IMR-90 (cell line): Measurements from ENCODE around the gene GALNT9. TPM values are rescaled to one million over a fixed set of nuclear protein-coding genes. Genes with fewer than 3 reads are reported as not detected.

ENCODE experiments used
- ATAC-seq: fragments of 200-7000 bp; cut with Tn5 transposase; 2 replicates; pipeline ENCODE4 v1.9.1; 2020; ENCODE audit warnings: low read depth, mild to moderate bottlenecking, moderate library complexity
- BruUV-seq: library from RNA; stranded (reverse); fragments of 400-500 nt; replicated peaks from 2 replicates; lab custom pipeline; 2021; lab: Mats Ljungman, UMichigan
- CTCF ChIA-PET: fragments of 300-600 bp; formaldehyde crosslinking; extraction: SDS; loops from one replicate; lab custom pipeline; 2021; ENCODE audit warnings: antibody characterized with exemption; lab: Yijun Ruan, JAX
- POLR2A ChIA-PET: fragments of 300-600 bp; sonication (Branson Sonifier 250); formaldehyde crosslinking; loops from one replicate; lab custom pipeline; 2022; ENCODE audit warnings: antibody characterized with exemption; ENCODE audit not compliant: unreplicated experiment; lab: Charles Lee
- DNase-seq: peaks from one replicate; pipeline ENCODE4 v3.0.0; 2013
- H2AFZ ChIP-seq: replicated peaks from 2 replicates; pipeline ENCODE3; 2013; ENCODE audit warnings: low read length, mild to moderate bottlenecking; ENCODE audit not compliant: poor library complexity
- H2AK5ac ChIP-seq: 2 replicates; pipeline ENCODE4 v1.6.1; 2013; ENCODE audit warnings: low read depth, low read length, inconsistent platforms
- H2AK9ac ChIP-seq: replicated peaks from 2 replicates; pipeline ENCODE3; 2013; ENCODE audit warnings: mild to moderate bottlenecking, low read depth, low read length, moderate library complexity; ENCODE audit not compliant: poor library complexity
- H2BK120ac ChIP-seq: 2 replicates; pipeline ENCODE4 v1.6.1; 2013; ENCODE audit warnings: low read depth, low read length, inconsistent platforms
- H2BK15ac ChIP-seq: 3 replicates; pipeline ENCODE4 v1.6.1; 2013; ENCODE audit warnings: low read depth, low read length, inconsistent platforms
- H2BK20ac ChIP-seq: 2 replicates; pipeline ENCODE4 v1.6.1; 2013; ENCODE audit warnings: low read depth, mild to moderate bottlenecking, inconsistent platforms, low read length, moderate library complexity
- H2BK5ac ChIP-seq: 2 replicates; pipeline ENCODE4 v1.6.1; 2013; ENCODE audit warnings: mild to moderate bottlenecking, low read depth, low read length, inconsistent platforms; ENCODE audit not compliant: poor library complexity, severe bottlenecking
- H3K14ac ChIP-seq: replicated peaks from 2 replicates; pipeline ENCODE4 v1.6.1; 2013; ENCODE audit warnings: low read depth, low read length, inconsistent platforms
- H3K18ac ChIP-seq: 2 replicates; pipeline ENCODE4 v1.6.1; 2013; ENCODE audit warnings: low read depth, low read length, control low read depth
- H3K23ac ChIP-seq: 2 replicates; pipeline ENCODE4 v1.6.1; 2013; ENCODE audit warnings: low read depth, low read length, inconsistent platforms
- H3K27ac ChIP-seq: 2 replicates; pipeline ENCODE4 v1.5.1; 2013; ENCODE audit warnings: mild to moderate bottlenecking, control low read depth, low read length; ENCODE audit not compliant: insufficient read depth
- H3K27me3 ChIP-seq: 2 replicates; pipeline ENCODE4 v1.6.1; 2013; ENCODE audit warnings: low read length; ENCODE audit not compliant: control insufficient read depth, insufficient read depth
- H3K36me3 ChIP-seq: 2 replicates; pipeline ENCODE4 v1.6.1; 2013; ENCODE audit warnings: low read length, mixed read lengths; ENCODE audit not compliant: control insufficient read depth, insufficient read depth
- H3K4ac ChIP-seq: 2 replicates; pipeline ENCODE4 v1.6.1; 2013; ENCODE audit warnings: low read depth, low read length, inconsistent platforms
- H3K4me1 ChIP-seq: 2 replicates; pipeline ENCODE4 v1.6.1; 2013; ENCODE audit warnings: low read length, mixed read lengths; ENCODE audit not compliant: control insufficient read depth, insufficient read depth
- H3K4me2 ChIP-seq: 2 replicates; pipeline ENCODE4 v1.6.1; 2013; ENCODE audit warnings: low read depth, mild to moderate bottlenecking, control low read depth, low read length, moderate library complexity
- H3K4me3 ChIP-seq: 2 replicates; pipeline ENCODE4 v1.5.1; 2013; ENCODE audit warnings: low read depth, mild to moderate bottlenecking, control low read depth, low read length, moderate library complexity; ENCODE audit not compliant: insufficient read depth
- H3K56ac ChIP-seq: 2 replicates; pipeline ENCODE4 v1.6.1; 2013; ENCODE audit warnings: low read length, inconsistent platforms; ENCODE audit not compliant: insufficient read depth; ENCODE audit errors: extremely low read depth
- H3K79me1 ChIP-seq, 2 experiments: 2 replicates each; pipeline ENCODE4 v1.6.1; 2013; ENCODE audit warnings: low read length in 2 of 2, inconsistent platforms in 1 of 2, low read depth in 1 of 2
- H3K9ac ChIP-seq: 2 replicates; pipeline ENCODE4 v1.6.1; 2013; ENCODE audit warnings: low read depth, low read length, control low read depth
- H3K9me1 ChIP-seq: 2 replicates; pipeline ENCODE4 v1.6.1; 2013; ENCODE audit warnings: low read length, inconsistent platforms; ENCODE audit not compliant: insufficient read depth
- H3K9me3 ChIP-seq: 2 replicates; pipeline ENCODE4 v1.6.1; 2013; ENCODE audit warnings: low read length; ENCODE audit not compliant: control insufficient read depth, insufficient read depth
- H4K20me1 ChIP-seq: 2 replicates; pipeline ENCODE4 v1.6.1; 2013; ENCODE audit warnings: low read length, inconsistent platforms; ENCODE audit not compliant: insufficient read depth
- H4K5ac ChIP-seq: 2 replicates; pipeline ENCODE4 v1.6.1; 2013; ENCODE audit warnings: mild to moderate bottlenecking, low read depth, low read length, control low read depth
- H4K8ac ChIP-seq, 2 experiments: 2 replicates each; pipeline ENCODE4 v1.6.1; 2013; ENCODE audit warnings: low read depth in 2 of 2, low read length in 2 of 2, control low read depth in 1 of 2, inconsistent platforms in 1 of 2
- H4K91ac ChIP-seq: 2 replicates; pipeline ENCODE4 v1.6.1; 2013; ENCODE audit warnings: low read depth, low read length, inconsistent platforms; ENCODE audit not compliant: insufficient read depth
- POLR2A ChIP-seq: IDR thresholded peaks from 2 replicates; pipeline ENCODE4 v1.6.1; 2012; ENCODE audit warnings: mild to moderate bottlenecking, low read depth, low read length
- WGBS, 2 experiments: methylation state at CpG; one replicate each; pipeline versions ENCODE4 v1.1.5 to v1.1.7; 2013; ENCODE audit warnings: missing lambda C conversion rate in 2 of 2; ENCODE audit not compliant: insufficient read length in 1 of 2; ENCODE audit errors: extremely low coverage in 2 of 2; 5-methylcytosine and 5-hydroxymethylcytosine counted together
- dilution Hi-C: fragments of 300-500 bp; cut with HindIII; formaldehyde crosslinking; loops from one replicate; pipeline ENCODE4 v1.14.3; 2018; ENCODE audit warnings: low sequenced_read_pairs; ENCODE audit not compliant: unreplicated experiment
- in situ Hi-C: fragments of 300-500 bp; cut with MboI; formaldehyde crosslinking; loops from 3 replicates; pipeline ENCODE4 v1.14.3; 2019; ENCODE audit warnings: low sequenced_read_pairs, inconsistent platforms, mixed read lengths
- intact Hi-C: fragments of 100-400 bp; cut with micrococcal nuclease; formaldehyde crosslinking; loops from 2 replicates; pipeline ENCODE4 v1.10.0; 2022
- polyA plus RNA-seq, 3 experiments: library from polyadenylated mRNA; depleted of rRNA; stranded (reverse); fragments of >200 nt; gene quantifications; 2 replicates each; pipeline ENCODE4 v1.2.3, GENCODE V29; 2012; ENCODE audit warnings: low replicate concordance in 1 of 3
- total RNA-seq: library from RNA; depleted of rRNA; stranded (reverse); fragments of >200 nt; gene quantifications from 2 replicates; pipeline ENCODE4 v1.2.3, GENCODE V29; 2012

The GALNT9 gene
- total and polyA plus RNA-seq, 2 of the 4 experiments (the other 2 are of a cell fraction), result under 0.01 to 0.12 TPM

DNA sequence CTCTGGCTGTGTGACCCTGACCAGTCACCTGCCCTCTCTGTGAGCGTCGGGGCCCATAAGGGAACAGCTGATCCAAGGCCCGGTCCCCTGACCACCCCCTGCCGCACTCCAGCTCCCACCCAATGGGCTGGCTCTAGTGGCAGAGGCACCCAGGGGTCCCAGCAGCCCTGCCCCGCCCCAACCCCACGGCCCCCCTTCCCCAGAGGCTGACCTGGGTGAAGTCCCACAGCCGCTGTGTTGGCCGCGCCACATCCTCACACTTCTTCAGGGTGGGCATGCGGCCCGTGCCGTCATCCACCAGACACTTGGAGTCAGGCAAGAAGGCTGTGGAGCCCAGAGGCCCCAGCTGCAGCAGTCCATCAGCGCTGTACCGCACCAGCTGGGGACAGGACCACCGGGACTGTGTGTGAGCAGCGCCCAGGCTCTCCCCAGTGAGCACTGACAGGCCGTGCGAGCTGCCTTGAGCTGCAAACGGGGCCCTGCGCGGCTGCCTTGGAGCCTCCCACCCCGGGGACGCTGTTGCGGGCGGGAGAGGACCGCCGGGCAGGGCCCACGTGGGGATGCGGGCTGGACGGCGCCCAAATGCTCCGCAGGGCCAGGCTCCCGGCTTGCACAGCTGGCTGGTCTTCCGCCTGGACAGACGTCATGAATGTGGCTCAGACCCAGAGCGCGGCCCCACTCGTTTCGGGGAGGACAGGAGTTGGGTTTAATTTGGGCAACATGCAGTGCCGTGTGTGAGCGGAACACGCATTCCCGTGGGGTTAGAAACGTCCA lies 131.6 kb downstream of the GALNT9 start:
- no peak overlapping the region for H3K56ac ChIP-seq

More for the DNA sequence above, 131.6 kb downstream of the GALNT9 start:
- dilution Hi-C loops (no loop called here), in situ Hi-C loops (no loop called here), intact Hi-C loops (no loop called here)
- no peak overlapping the region for H2AFZ ChIP-seq
- H3K9ac ChIP-seq, result no peak overlapping the region
- H2BK5ac ChIP-seq, result no peak overlapping the region
- H3K4ac ChIP-seq, result no peak overlapping the region
- H4K20me1 ChIP-seq, result no peaks in the 10 kb centered on the region
- H3K36me3 ChIP-seq, result no peaks in the 10 kb centered on the region
- no peaks in the 10 kb centered on the region for H3K4me1 ChIP-seq
- TF ChIP-seq POLR2A, result no peak
- H3K27me3 ChIP-seq, result peaks cover 4% of the 10 kb centered on the region
- no peak overlapping the region for H4K8ac ChIP-seq
- no peak overlapping the region for H3K14ac ChIP-seq
- H2AK9ac ChIP-seq, result no peak overlapping the region
- H3K4me3 ChIP-seq, result no peak overlapping the region
- H3K27ac ChIP-seq, result no peak overlapping the region
- no peak overlapping the region for H3K23ac ChIP-seq
- no peak for DNase-seq
- H2BK120ac ChIP-seq, result no peak overlapping the region
- peaks cover 12% of the 10 kb centered on the region for H3K9me3 ChIP-seq
- no peak overlapping the region for H2BK15ac ChIP-seq
- H3K9me1 ChIP-seq, result no peaks in the 10 kb centered on the region
- H3K4me2 ChIP-seq, result no peak overlapping the region
- H3K79me1 ChIP-seq, result no peaks in the 10 kb centered on the region
- CTCF ChIA-PET, result no interaction called here
- no peak for ATAC-seq
- H4K91ac ChIP-seq, result no peak overlapping the region
- H2AK5ac ChIP-seq, result no peak overlapping the region
- no TSS peak for BruUV-seq
- no peak overlapping the region for H2BK20ac ChIP-seq
- H3K18ac ChIP-seq, result no peak overlapping the region
- no peak overlapping the region for H4K5ac ChIP-seq
- POLR2A ChIA-PET, result no interaction called here
- 78% methylated on average over 21 of the region's 44 CpGs; no CpG with 5 or more reads in 1 of the 2 experiments for WGBS, 2 experiments
